Tibial nerve (tissue), 3 donors: Measurements from ENCODE around the gene FBH1.

Experiments
- CTCF ChIP-seq, 5 experiments: fragments of 200-600 bp in 3 of 5; fragments of 450-650 bp in 2 of 5; sonication (generic) in 3 of 5; IDR thresholded peaks; one replicate each; pipeline ENCODE4 v1.5.1; 2016 to 2019; ENCODE audit warnings: antibody characterized with exemption in 5 of 5, mild to moderate bottlenecking in 3 of 5, moderate library complexity in 2 of 5
- POLR2A ChIP-seq, 2 donors: fragments of 450-650 bp; IDR thresholded peaks; one replicate each; pipeline ENCODE4 v1.6.1; 2017; ENCODE audit warnings: antibody characterized with exemption in 2 of 2, mild to moderate bottlenecking in 2 of 2, moderate library complexity in 2 of 2

- TF ChIP-seq POLR2A (IDR thresholded peaks at IDR 0.05), result no peak
- no peak for TF ChIP-seq CTCF (IDR thresholded peaks at IDR 0.05)
Observed at GRCh38 chr10:5958077-5958476, 68.0 kb downstream of the FBH1 start.
